ENCODE data around the gene STK11IP.

STK11IP gene

DNA sequence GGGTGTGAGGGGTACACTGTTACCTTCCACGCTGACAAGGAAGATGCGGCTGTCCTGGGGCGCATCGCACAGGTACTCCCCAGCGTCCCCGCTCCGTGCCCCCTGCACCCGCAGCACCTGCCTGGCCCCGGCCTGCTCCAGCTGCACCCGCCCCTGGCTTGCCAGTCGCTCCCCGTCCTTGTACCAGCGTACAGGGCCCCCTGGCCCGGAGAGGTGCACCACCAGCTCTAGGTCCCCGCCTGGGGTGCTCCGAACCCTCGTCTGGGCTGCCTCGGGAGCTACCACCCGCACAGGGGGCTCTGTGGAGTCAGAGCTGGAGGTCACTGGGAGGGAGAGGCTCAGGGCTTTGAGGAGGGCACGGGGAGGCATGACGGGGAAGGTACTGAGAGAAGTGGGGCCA lies 40.3 kb upstream of the STK11IP start:
- Histone ChIP-seq H3K9me3 (ENCODE audit: control insufficient read depth, low read depth, low read length) (no peaks in the 10 kb centered on the region), H3K27ac (ENCODE audit: low read length) (no peak overlapping the region), H3K9ac (ENCODE audit: low read length) (no peak overlapping the region), H3K4me3 (ENCODE audit: low read length) (no peak overlapping the region), H3K36me3 (ENCODE audit: control insufficient read depth, low read depth, low read length) (no peaks in the 10 kb centered on the region), H3K27me3 (ENCODE audit: control insufficient read depth, insufficient read depth, low read length) (peaks cover 16% of the 10 kb centered on the region), H3K4me1 (ENCODE audit: control insufficient read depth, low read depth, low read length) (peaks cover 25% of the 10 kb centered on the region)

DNA sequence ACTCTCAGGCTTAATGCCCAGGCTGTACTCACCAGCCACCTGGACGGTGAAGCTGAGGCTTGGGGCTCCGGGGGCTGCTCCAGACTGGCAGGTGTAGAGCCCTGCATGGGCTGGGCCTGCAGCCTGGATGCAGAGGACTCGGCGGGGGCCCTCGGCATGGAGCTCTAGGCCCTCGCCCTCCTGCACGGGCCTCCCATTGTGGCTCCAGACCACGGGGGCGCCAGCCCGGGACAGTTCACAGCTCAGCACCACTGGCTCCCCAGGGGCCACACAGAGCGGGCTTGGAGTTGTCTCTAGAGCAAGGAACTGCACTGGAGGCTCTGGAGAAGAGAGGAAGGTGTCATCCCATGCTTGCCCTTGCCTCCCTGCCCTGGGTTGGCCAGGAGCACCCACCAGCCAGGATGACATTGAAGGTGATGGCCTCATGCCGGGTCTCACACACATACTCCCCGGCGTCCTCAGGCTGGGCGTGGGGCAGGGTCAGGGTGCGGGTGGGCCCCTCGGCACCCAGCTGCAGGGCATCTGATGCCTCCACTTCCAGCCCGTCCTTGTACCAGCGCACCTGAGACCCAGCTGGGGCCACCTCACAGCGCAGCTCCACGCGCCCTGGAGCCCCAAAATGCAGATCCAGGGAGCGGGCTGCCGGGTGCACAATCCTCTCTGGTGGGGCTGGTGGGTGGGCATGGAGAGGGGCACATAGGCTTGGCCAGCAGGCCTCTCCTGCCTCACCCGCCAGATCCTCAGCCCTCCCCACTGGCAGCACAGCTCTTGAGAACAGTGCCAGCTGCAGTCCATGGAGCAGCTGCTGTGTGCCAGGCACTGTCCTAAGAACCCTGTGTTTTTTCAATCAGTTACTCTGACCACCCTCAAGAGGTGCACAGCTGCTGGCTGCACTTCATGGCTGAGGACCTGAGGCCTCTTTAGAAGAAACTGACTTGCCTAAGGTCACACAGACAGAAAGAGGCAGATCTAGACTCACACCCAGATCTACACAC lies 39.6 kb upstream of the STK11IP start:
- peaks cover 24% of the 10 kb centered on the region for H3K4me1 ChIP-seq (ENCODE audit: control insufficient read depth, low read depth, low read length)
- H3K9ac ChIP-seq (ENCODE audit: low read length): no peak overlapping the region
- H3K9me3 ChIP-seq (ENCODE audit: control insufficient read depth, low read depth, low read length): no peaks in the 10 kb centered on the region
- no peaks in the 10 kb centered on the region for H3K36me3 ChIP-seq (ENCODE audit: control insufficient read depth, low read depth, low read length)
- H3K27ac ChIP-seq (ENCODE audit: low read length): no peak overlapping the region
- no peak overlapping the region for H3K4me3 ChIP-seq (ENCODE audit: low read length)
- H3K27me3 ChIP-seq (ENCODE audit: control insufficient read depth, insufficient read depth, low read length): peaks cover 13% of the 10 kb centered on the region

DNA sequence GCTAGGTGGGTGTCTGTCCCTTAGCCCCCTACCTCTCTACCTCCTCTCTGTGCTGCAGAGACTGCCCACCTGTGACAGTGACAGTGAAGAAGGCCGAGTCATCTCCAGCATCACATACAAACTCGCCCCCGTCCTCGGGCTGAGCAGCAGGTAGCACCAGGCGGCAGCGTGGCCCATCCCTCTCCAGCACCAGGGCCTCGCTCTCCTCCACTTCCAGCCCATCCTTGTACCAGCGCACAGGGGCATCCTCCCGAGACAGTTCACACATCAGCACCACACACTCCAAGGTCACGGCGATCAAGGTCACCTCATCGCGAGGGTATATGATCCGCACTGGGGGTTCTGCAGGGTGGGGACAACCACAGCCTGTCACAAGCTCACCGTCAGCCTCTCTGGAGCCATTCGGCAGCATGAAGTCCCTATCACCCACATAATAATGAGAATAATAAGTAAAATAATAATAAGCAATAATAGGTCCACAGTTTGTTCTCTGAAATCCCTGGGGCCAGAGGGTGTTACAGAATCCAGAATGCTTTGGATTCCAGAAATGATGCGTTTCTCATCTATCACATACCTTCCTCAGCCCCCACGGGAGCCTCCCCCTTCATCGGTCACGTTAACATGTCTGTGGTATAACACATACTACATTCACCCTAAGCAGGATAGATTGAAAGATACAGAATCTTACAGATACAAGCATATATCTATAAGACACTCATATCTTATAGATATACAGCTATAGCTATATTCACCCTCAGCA lies 38.3 kb upstream of the STK11IP start:
- Histone ChIP-seq H3K27ac (ENCODE audit: low read length) (no peak overlapping the region), H3K4me1 (ENCODE audit: control insufficient read depth, low read depth, low read length) (peaks cover 29% of the 10 kb centered on the region), H3K27me3 (ENCODE audit: control insufficient read depth, insufficient read depth, low read length) (peaks cover under 1% of the 10 kb centered on the region), H3K9me3 (ENCODE audit: control insufficient read depth, low read depth, low read length) (no peaks in the 10 kb centered on the region), H3K36me3 (ENCODE audit: control insufficient read depth, low read depth, low read length) (no peaks in the 10 kb centered on the region), H3K4me3 (ENCODE audit: low read length) (no peak overlapping the region), H3K9ac (ENCODE audit: low read length) (no peak overlapping the region)

DNA sequence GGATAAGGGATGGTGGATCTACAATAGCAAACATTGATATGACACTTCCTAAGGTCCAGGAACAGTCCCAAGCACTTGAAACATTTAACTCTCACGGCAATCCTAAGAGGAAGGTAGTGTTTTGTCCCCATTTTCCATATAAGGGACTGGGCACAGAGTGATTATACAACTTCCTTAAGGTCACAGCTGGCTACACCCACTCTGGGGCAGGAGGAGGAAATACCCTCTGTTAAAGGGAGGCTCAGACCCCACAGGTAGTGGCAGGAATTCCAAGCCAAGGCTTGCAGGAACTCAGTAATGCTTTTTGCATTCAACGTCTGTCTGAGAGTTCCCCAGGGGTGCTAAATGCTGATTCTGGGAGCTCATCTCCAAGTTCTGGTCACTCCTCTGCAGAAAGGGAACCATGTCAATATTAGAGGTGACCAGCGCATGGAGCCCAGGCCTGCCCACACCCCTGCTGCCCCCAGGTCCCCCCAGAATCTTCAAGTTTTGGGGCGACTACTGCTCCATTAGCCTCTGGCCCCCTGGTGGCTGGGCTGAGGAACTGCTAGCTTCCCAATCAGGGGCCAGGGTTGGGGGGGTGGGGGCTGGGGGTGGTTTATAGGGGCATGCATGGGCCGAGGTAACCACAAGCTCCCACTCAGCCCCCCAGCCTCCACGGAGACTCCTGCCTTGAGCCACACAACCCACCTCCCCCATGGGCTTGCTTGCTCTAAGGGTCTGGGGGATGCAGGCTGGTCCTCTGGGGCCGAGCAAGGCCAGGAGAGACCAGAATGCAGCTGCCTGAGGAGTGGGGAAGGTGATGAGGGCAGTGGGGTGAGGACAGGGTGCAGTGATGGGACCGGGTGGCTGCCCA lies 37.4 kb upstream of the STK11IP start:
- Histone ChIP-seq H3K9me3 (ENCODE audit: control insufficient read depth, low read depth, low read length) (no peaks in the 10 kb centered on the region), H3K36me3 (ENCODE audit: control insufficient read depth, low read depth, low read length) (no peaks in the 10 kb centered on the region), H3K27me3 (ENCODE audit: control insufficient read depth, insufficient read depth, low read length) (no peaks in the 10 kb centered on the region), H3K9ac (ENCODE audit: low read length) (no peak overlapping the region), H3K4me1 (ENCODE audit: control insufficient read depth, low read depth, low read length) (peaks cover 34% of the 10 kb centered on the region), H3K27ac (ENCODE audit: low read length) (no peak overlapping the region), H3K4me3 (ENCODE audit: low read length) (no peak overlapping the region)

DNA sequence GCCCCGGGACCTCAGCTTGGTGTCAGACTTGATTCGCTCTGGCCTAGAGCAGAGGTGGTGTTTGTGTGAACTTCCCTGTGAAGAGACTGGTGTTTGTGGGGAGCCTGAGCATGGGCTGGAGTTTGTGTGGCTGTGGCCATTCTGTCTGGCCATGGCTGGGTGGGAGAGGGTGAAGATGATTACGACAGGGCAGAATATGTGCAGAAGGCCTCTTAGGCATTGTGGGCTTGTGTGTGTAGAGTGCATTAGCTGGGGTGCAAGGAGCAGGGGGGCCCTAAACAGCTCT lies 36.8 kb upstream of the STK11IP start:
- Histone ChIP-seq H3K36me3 (ENCODE audit: control insufficient read depth, low read depth, low read length) (no peaks in the 10 kb centered on the region), H3K4me3 (ENCODE audit: low read length) (no peak overlapping the region), H3K9ac (ENCODE audit: low read length) (no peak overlapping the region), H3K27ac (ENCODE audit: low read length) (no peak overlapping the region), H3K27me3 (ENCODE audit: control insufficient read depth, insufficient read depth, low read length) (no peaks in the 10 kb centered on the region), H3K9me3 (ENCODE audit: control insufficient read depth, low read depth, low read length) (no peaks in the 10 kb centered on the region), H3K4me1 (ENCODE audit: control insufficient read depth, low read depth, low read length) (peaks cover 39% of the 10 kb centered on the region)

DNA sequence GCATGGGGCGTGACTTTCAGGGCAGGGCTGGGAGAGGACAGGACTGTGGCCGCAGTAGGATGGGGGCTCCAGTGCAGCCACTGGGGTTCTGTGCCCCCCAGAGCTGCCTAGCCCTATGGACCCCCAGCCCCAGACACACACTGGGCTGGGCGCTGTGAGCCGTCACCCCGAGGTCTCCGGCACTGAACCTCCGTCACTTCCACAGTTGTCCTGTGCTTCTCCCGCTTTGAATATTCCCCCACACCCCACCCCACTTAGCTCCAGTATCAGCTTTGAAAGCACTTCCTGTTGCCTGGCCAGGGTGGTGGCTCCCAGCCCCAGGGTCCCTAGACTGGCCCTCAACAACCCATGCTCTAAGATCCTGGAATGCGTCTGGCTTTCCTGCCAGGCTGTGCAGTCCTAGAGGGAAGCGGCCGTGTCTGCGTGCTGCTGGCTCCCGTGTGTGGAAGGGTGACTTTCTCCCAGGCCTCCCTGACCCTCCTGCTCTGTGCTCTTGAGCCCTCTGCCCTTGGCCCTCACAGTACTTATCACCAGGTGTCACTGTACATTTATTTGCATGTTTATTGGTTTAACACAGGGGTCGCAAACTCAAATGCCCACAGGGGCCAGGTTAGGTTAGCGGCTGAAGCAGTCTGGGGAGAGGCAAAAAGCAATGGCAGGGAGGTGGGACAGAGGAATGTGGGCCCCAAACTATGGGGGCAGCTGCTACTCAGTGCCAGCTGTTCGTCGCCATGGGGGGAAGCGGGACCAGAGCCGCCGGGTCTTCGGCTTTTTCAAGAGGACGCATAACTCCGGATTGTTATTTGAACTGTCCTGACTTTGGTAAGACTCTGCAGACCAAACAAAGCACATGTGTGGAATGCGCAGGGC lies 36.2 kb upstream of the STK11IP start:
- Histone ChIP-seq H3K9ac (ENCODE audit: low read length) (no peak overlapping the region), H3K9me3 (ENCODE audit: control insufficient read depth, low read depth, low read length) (no peaks in the 10 kb centered on the region), H3K27me3 (ENCODE audit: control insufficient read depth, insufficient read depth, low read length) (no peaks in the 10 kb centered on the region), H3K4me3 (ENCODE audit: low read length) (no peak overlapping the region), H3K4me1 (ENCODE audit: control insufficient read depth, low read depth, low read length) (peaks cover 44% of the 10 kb centered on the region), H3K27ac (ENCODE audit: low read length) (no peak overlapping the region), H3K36me3 (ENCODE audit: control insufficient read depth, low read depth, low read length) (no peaks in the 10 kb centered on the region)

DNA sequence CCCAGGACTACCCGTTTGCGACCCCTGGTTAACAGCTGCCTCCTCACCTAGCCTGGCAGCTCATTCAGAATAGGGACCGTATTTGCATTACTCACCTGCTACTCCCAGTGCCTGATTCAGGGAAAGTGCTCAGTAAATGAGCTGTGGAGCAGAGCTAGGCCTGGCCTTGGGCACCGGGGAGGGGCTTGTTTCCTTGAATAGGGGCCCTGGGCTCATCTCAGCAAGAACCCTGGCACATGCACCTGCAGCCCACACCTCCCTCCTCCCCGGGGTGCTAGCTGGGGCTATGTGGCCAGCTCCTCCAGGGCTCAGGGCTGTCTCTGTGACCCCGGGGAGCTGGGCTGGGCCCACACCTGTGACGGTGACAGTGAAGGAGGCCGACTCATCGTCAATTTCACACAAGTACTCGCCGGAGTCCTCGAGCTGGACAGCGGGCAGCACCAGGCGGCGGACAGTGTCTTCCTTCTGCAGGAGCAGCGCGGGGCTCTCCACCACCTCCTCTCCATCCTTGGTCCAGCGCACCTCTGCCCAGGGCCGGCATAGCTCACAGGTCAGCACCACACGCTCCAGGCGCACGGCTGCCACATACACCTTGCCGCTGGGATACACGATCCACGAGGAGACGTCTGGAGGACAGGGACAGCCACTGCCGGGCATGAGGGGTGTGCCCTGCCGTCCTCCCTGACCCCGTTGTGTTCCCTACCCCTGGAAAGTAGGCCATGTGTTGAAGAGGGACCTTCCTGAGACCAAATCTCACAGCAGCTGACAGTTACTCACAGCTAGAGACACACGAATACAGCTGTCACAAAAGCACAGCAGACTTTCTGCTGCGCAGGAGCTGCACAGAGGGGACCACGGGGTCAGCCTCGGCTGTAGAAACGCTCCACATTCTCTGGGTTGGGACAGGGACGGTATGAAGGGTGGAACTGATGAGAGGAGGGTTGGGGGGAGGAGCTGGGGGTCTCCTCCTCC lies 35.3 kb upstream of the STK11IP start:
- Histone ChIP-seq H3K27ac (ENCODE audit: low read length) (no peak overlapping the region), H3K9ac (ENCODE audit: low read length) (no peak overlapping the region), H3K4me3 (ENCODE audit: low read length) (no peak overlapping the region), H3K4me1 (ENCODE audit: control insufficient read depth, low read depth, low read length) (peaks cover 44% of the 10 kb centered on the region), H3K36me3 (ENCODE audit: control insufficient read depth, low read depth, low read length) (no peaks in the 10 kb centered on the region), H3K27me3 (ENCODE audit: control insufficient read depth, insufficient read depth, low read length) (no peaks in the 10 kb centered on the region), H3K9me3 (ENCODE audit: control insufficient read depth, low read depth, low read length) (no peaks in the 10 kb centered on the region)

DNA sequence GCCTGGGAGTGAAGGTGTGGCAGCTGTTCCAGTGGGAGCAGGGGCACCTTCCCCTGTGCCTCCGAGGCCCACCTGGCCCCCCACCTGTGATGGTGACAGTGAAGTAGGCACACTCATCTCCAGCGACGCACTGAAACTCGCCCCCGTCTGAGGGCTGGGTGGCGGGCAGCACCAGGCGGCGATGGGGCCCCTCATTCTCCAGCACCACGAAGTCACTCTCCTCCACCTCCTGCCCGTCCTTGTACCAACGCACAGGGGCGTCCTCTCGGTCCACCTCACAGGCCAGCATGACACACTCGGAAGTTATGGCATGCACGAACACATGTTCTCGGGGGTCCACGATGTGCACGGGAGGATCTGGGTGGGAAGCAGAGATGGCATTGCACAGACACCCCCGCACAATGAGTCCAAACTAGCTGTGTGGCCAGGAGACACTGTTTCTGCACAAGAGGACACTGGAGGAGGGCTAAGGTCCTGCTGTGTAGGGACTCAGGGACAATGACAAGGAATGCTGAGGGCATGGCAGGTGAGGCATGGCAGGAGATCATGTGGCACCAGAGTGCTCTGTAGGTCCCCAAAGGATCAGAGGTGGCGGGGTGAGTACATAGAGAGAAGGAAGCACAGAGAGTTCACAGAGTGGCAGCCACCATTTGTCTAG lies 34.3 kb upstream of the STK11IP start:
- Histone ChIP-seq H3K27ac (ENCODE audit: low read length) (no peak overlapping the region), H3K9me3 (ENCODE audit: control insufficient read depth, low read depth, low read length) (no peaks in the 10 kb centered on the region), H3K9ac (ENCODE audit: low read length) (no peak overlapping the region), H3K4me3 (ENCODE audit: low read length) (no peak overlapping the region), H3K36me3 (ENCODE audit: control insufficient read depth, low read depth, low read length) (no peaks in the 10 kb centered on the region), H3K27me3 (ENCODE audit: control insufficient read depth, insufficient read depth, low read length) (no peaks in the 10 kb centered on the region), H3K4me1 (ENCODE audit: control insufficient read depth, low read depth, low read length) (peaks cover 44% of the 10 kb centered on the region)

DNA sequence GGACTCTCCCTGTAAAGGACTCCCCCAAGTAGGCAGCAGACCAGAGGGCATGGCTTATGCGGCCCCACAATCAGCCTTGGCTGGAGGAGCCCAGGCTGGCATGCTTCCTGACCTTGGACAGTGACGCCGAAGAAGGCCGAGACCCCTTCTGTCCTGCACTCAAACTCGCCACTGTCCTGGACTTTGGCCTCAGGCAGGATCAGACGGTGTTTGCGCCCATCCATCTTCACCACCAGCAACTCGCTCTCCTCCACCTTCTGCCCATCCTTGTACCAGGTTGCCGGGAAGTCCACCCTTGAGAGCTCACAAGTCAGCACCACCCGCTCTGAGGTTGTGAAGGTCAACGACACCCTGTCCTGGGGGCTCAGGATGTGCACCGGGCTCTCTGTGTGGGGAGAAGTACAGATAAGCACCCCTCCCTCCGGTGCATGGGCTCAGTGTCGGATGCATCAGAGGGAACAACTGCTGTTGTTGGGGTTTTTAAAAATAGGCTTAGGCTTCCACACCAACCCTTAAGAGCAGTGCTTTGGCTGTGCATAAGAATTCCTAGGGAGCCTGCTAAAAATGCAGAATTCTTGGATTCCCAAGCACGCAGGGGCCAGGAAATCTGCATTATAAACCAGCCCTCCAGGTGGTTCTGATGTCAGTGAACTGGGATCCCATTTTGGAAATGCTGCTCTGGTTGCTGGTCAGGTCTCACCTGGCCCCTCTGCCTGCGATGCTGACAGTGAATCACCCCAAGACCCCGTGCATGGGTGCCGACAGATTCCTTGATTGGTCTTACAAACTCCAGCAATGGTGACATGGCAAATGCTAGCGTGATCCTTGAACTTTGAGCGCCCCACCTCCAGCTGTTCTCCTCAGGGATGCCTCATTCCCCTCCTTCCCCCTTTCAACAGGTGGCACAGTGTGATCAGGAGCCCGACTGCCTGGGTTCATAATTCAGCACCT lies 32.3 kb upstream of the STK11IP start:
- H3K27ac ChIP-seq (ENCODE audit: low read length): peak overlapping the region; percentile 70
- peak overlapping the region; percentile 30 for H3K4me3 ChIP-seq (ENCODE audit: low read length)
- H3K9ac ChIP-seq (ENCODE audit: low read length): peak overlapping the region; percentile 28

More for the DNA sequence above, 32.3 kb upstream of the STK11IP start:
- H3K4me1 ChIP-seq (ENCODE audit: control insufficient read depth, low read depth, low read length): peaks cover 48% of the 10 kb centered on the region
- peaks cover 6% of the 10 kb centered on the region for H3K36me3 ChIP-seq (ENCODE audit: control insufficient read depth, low read depth, low read length)
- no peaks in the 10 kb centered on the region for H3K9me3 ChIP-seq (ENCODE audit: control insufficient read depth, low read depth, low read length)
- H3K27me3 ChIP-seq (ENCODE audit: control insufficient read depth, insufficient read depth, low read length): peaks cover 14% of the 10 kb centered on the region
